Gastrocnemius medialis (tissue), 4 donors: ENCODE results near the gene EMB. TPM values are rescaled to one million over a fixed set of nuclear protein-coding genes. Genes with fewer than 3 reads are reported as not detected.
"Not testable (repeated sequence)": the region's sequence is repeated elsewhere in the genome, so short reads cannot be mapped to it uniquely, and the experiment has no call there.

ENCODE experiments used
- ATAC-seq, 2 donors: fragments of 150-250 bp; one replicate each; pipeline ENCODE4 v1.9.1; 2016
- DNase-seq, 2 donors: peaks; one replicate each; pipeline ENCODE4 v3.0.0-alpha.2; 2019
- H3K27ac ChIP-seq, 4 donors: fragments of 200-600 bp; sonication (generic); 1 replicate in 1 of 4; 2 replicates in 3 of 4; pipeline ENCODE4 v1.5.1; 2016 to 2018; ENCODE audit warnings: mild to moderate bottlenecking in 2 of 4, moderate library complexity in 1 of 4
- H3K27me3 ChIP-seq, 3 donors: fragments of 200-600 bp; sonication (generic) in 2 of 3; 1 replicate in 1 of 3; 2 replicates in 2 of 3; pipeline versions ENCODE4 v1.5.1 to v1.6.0; 2016 to 2019; ENCODE audit warnings: mild to moderate bottlenecking in 1 of 3, moderate library complexity in 1 of 3
- H3K36me3 ChIP-seq, 2 donors: fragments of 200-600 bp; sonication (generic) in 1 of 2; one replicate each; pipeline ENCODE4 v1.5.1; 2017 to 2018
- H3K4me1 ChIP-seq, 2 donors: fragments of 200-600 bp; sonication (generic) in 1 of 2; one replicate each; pipeline ENCODE4 v1.5.1; 2016 to 2017; ENCODE audit warnings: mild to moderate bottlenecking in 2 of 2
- H3K4me3 ChIP-seq, 4 donors: fragments of 200-600 bp; sonication (generic) in 3 of 4; 1 replicate in 1 of 4; 2 replicates in 3 of 4; pipeline ENCODE4 v1.5.1; 2016 to 2019; ENCODE audit warnings: mild to moderate bottlenecking in 2 of 4
- H3K9me3 ChIP-seq, 3 donors: fragments of 200-600 bp; sonication (generic) in 2 of 3; 1 replicate in 1 of 3; 2 replicates in 2 of 3; pipeline ENCODE4 v1.5.1; 2016 to 2019
- CTCF ChIP-seq, 5 experiments: fragments of 450-650 bp in 3 of 5; fragments of 200-600 bp in 2 of 5; sonication (generic) in 2 of 5; IDR thresholded peaks in 4 of 5; conservative IDR thresholded peaks in 1 of 5; 1 replicate in 4 of 5; 2 replicates in 1 of 5; pipeline ENCODE4 v1.5.1; 2016 to 2019; ENCODE audit warnings: antibody characterized with exemption in 5 of 5, mild to moderate bottlenecking in 3 of 5, moderate library complexity in 3 of 5
- POLR2A ChIP-seq, 2 donors: fragments of 450-650 bp; IDR thresholded peaks; one replicate each; pipeline ENCODE4 v1.6.1; 2017; ENCODE audit warnings: antibody characterized with exemption in 2 of 2, mild to moderate bottlenecking in 2 of 2, moderate library complexity in 2 of 2
- in situ Hi-C, 4 donors: fragments of 200-750 bp; cut with MboI; loops; one replicate each; pipeline versions ENCODE4 v1.15.0 to v1.8.0; 2017; ENCODE audit warnings: low sequenced_read_pairs in 4 of 4
- intact Hi-C: fragments of 100-400 bp; cut with DNase I; formaldehyde crosslinking; loops from one replicate; pipeline ENCODE4 v1.15.1; 2023; ENCODE audit warnings: low total_unique reads
- total RNA-seq, 4 donors: library from RNA; depleted of rRNA; stranded (reverse); fragments of >200 nt; gene quantifications; one replicate each; pipeline versions ENCODE4 v1.1.0 to v1.2.3, GENCODE V29; 2016

EMB gene
- total RNA-seq, 4 donors from 2014 or later: 1.9 to 5.3 (median 2.4) TPM

GRCh38 chr5:50365426-50366251, 75.4 kb downstream of the EMB start:
- peak; percentile 33 to 58 for ATAC-seq
- intact Hi-C loops (no loop called here), in situ Hi-C loops (no loop called here)
- H3K9me3 ChIP-seq: no peaks in the 10 kb centered on the region
- H3K27me3 ChIP-seq: no peaks in the 10 kb centered on the region
- peak; percentile 11 to 23 for DNase-seq
- H3K27ac ChIP-seq: no peak overlapping the region
- no peaks in the 10 kb centered on the region for H3K4me1 ChIP-seq
- H3K4me3 ChIP-seq: no peak overlapping the region
- TF ChIP-seq POLR2A (IDR thresholded peaks at IDR 0.05) (no peak), CTCF (IDR thresholded peaks at IDR 0.05 in 4 of 5, conservative IDR thresholded peaks at IDR 0.05 in 1 of 5) (no peak)
- no peaks in the 10 kb centered on the region for H3K36me3 ChIP-seq

GRCh38 chr5:50364535-50365309, 76.4 kb downstream of the EMB start:
- H3K4me1 ChIP-seq, H3K27ac ChIP-seq, ATAC-seq, H3K36me3 ChIP-seq, H3K4me3 ChIP-seq, H3K9me3 ChIP-seq, intact Hi-C loops, H3K27me3 ChIP-seq, DNase-seq, in situ Hi-C loops: not testable (repeated sequence)

GRCh38 chr5:50359187-50359586, 81.9 kb downstream of the EMB start:
- no peaks in the 10 kb centered on the region for H3K9me3 ChIP-seq
- H3K27ac ChIP-seq: no peak overlapping the region
- in situ Hi-C loops: no loop called here
- no peaks in the 10 kb centered on the region for H3K36me3 ChIP-seq
- TF ChIP-seq CTCF (IDR thresholded peaks at IDR 0.05 in 4 of 5, conservative IDR thresholded peaks at IDR 0.05 in 1 of 5) (no peak), POLR2A (IDR thresholded peaks at IDR 0.05) (no peak)
- no peak for DNase-seq
- H3K4me1 ChIP-seq: no peaks in the 10 kb centered on the region
- H3K27me3 ChIP-seq: no peaks in the 10 kb centered on the region
- no peak for ATAC-seq
- intact Hi-C loops: no loop called here
- no peak overlapping the region for H3K4me3 ChIP-seq

GRCh38 chr5:50352382-50352781, 88.7 kb downstream of the EMB start:
- in situ Hi-C loops: no loop called here
- Histone ChIP-seq H3K4me3 (no peak overlapping the region), H3K27ac (no peak overlapping the region), H3K27me3 (no peaks in the 10 kb centered on the region), H3K4me1 (no peaks in the 10 kb centered on the region), H3K9me3 (no peaks in the 10 kb centered on the region), H3K36me3 (no peaks in the 10 kb centered on the region)
- ATAC-seq (no peak), DNase-seq (no peak)
- TF ChIP-seq CTCF (IDR thresholded peaks at IDR 0.05 in 4 of 5, conservative IDR thresholded peaks at IDR 0.05 in 1 of 5) (no peak), POLR2A (IDR thresholded peaks at IDR 0.05) (no peak)
- intact Hi-C loops: no loop called here

Other genes starting within 250 kb of the EMB start
- gene PARP8, start 225.3 kb upstream of the EMB start, total RNA-seq: 1 to 10 TPM; 1.0 to 1.9 (median 1.5) TPM